GM12865 (cell line): ENCODE measurements around the gene PAXX.

Experiments
- DNase-seq: peaks from one replicate; pipeline ENCODE4 v3.0.0; 2010; ENCODE audit warnings: low read depth
- H3K4me3 ChIP-seq: 2 replicates; pipeline ENCODE4 v1.5.1; 2011; ENCODE audit warnings: mild to moderate bottlenecking, low read depth, low read length, control low read depth
- CTCF ChIP-seq: IDR thresholded peaks from 2 replicates; pipeline ENCODE4 v1.5.1; 2011; ENCODE audit warnings: low read length, control low read depth, low read depth, inconsistent platforms; ENCODE audit not compliant: insufficient read depth; ENCODE audit errors: missing control alignments

PAXX gene

GRCh38 chr9:137037483-137037882 lies 45.3 kb downstream of the PAXX start:
- no peak for DNase-seq
- no peak for TF ChIP-seq CTCF
- no peak overlapping the region for H3K4me3 ChIP-seq

GRCh38 chr9:137038916-137039315 lies 46.7 kb downstream of the PAXX start:
- DNase-seq = no peak
- TF ChIP-seq CTCF = no peak
- no peak overlapping the region for H3K4me3 ChIP-seq

GRCh38 chr9:137039611-137040366 lies 47.6 kb downstream of the PAXX start:
- no peak for DNase-seq
- no peak overlapping the region for H3K4me3 ChIP-seq
- no peak for TF ChIP-seq CTCF

DNA sequence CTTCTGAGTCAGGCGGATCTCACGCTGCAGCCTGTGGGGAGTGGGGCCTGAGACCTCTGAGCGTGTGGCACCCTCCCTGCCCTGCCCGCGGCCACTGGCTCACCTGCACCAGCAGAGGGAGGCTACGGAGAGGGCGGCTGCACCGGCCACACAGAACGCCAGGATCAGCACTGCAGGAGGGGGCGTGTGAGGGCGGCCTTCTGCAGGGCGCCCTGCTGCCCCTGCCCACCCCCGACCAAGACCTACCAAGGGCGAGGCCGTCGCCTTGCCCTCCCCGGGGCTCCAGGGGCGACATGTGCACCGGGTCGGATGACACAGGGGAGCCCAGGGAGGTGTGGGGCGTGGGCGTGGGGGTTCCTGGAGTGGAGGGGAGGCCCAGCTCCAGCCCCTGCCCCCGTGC lies 48.3 kb downstream of the PAXX start:
- no peak for DNase-seq
- no peak for TF ChIP-seq CTCF
- H3K4me3 ChIP-seq = no peak overlapping the region

GRCh38 chr9:137041124-137041523 lies 48.9 kb downstream of the PAXX start:
- no peak for TF ChIP-seq CTCF
- no peak overlapping the region for H3K4me3 ChIP-seq
- DNase-seq = no peak

- no peak for TF ChIP-seq CTCF
- no peak for DNase-seq
- no peak overlapping the region for H3K4me3 ChIP-seq
Measured at GRCh38 chr9:137042751-137043727, 50.8 kb downstream of the PAXX start.
